Esophagus squamous epithelium (tissue), 5 donors: Measurements from ENCODE around the gene NUP50. TPM values are rescaled to one million over a fixed set of nuclear protein-coding genes. Genes with fewer than 3 reads are reported as not detected.

Experiments
- DNase-seq: peaks from one replicate; lab custom pipeline; 2025; lab: John Stamatoyannopoulos, UW
- H3K27ac ChIP-seq, 4 donors: fragments of 200-600 bp; sonication (generic); one replicate each; pipeline ENCODE4 v1.5.1; 2016 to 2019; ENCODE audit warnings: mild to moderate bottlenecking in 1 of 4
- H3K27me3 ChIP-seq, 4 donors: fragments of 200-600 bp; sonication (generic); 1 replicate in 3 of 4; 2 replicates in 1 of 4; pipeline versions ENCODE4 v1.5.1 to v1.6.0; 2017 to 2021; ENCODE audit warnings: antibody characterized with exemption in 1 of 4
- H3K36me3 ChIP-seq, 3 donors: fragments of 200-600 bp; sonication (generic); one replicate each; pipeline ENCODE4 v1.5.1; 2016 to 2019
- H3K4me1 ChIP-seq, 3 donors: fragments of 200-600 bp; sonication (generic); one replicate each; pipeline ENCODE4 v1.5.1; 2017 to 2019
- H3K4me3 ChIP-seq, 4 donors: fragments of 200-600 bp; sonication (generic); 1 replicate in 3 of 4; 2 replicates in 1 of 4; pipeline ENCODE4 v1.5.1; 2016 to 2019; ENCODE audit warnings: mild to moderate bottlenecking in 2 of 4, moderate library complexity in 1 of 4
- H3K9me3 ChIP-seq, 3 donors: fragments of 200-600 bp; sonication (generic); one replicate each; pipeline ENCODE4 v1.5.1; 2016 to 2019
- CTCF ChIP-seq, 6 experiments: fragments of 450-650 bp in 4 of 6; fragments of 200-600 bp in 2 of 6; sonication (generic) in 2 of 6; IDR thresholded peaks; one replicate each; pipeline ENCODE4 v1.5.1; 2016 to 2019; ENCODE audit warnings: antibody characterized with exemption in 6 of 6, mild to moderate bottlenecking in 4 of 6, moderate library complexity in 4 of 6
- POLR2A ChIP-seq, 4 donors: fragments of 450-650 bp; IDR thresholded peaks; one replicate each; pipeline ENCODE4 v1.6.1; 2017; ENCODE audit warnings: antibody characterized with exemption in 4 of 4, mild to moderate bottlenecking in 4 of 4, moderate library complexity in 3 of 4
- WGBS, 2 donors: methylation state at CpG; one replicate each; pipeline ENCODE4 v1.1.5; 2018; 5-methylcytosine and 5-hydroxymethylcytosine counted together
- intact Hi-C: fragments of 100-400 bp; cut with DNase I; formaldehyde crosslinking; loops from one replicate; pipeline ENCODE4 v1.15.0; 2022
- total RNA-seq, 4 donors: library from RNA; depleted of rRNA; stranded (reverse); fragments of >200 nt; gene quantifications; one replicate each; pipeline ENCODE4 v1.1.0, GENCODE V29; 2016
- donor health status: DM: yes; HTN: yes; CAD: no.

Gene NUP50
- total RNA-seq, 4 donors from 2014 or later: 53.7 to 96.4 (median 59.9) TPM

GRCh38 chr22:45134313-45134712 lies 29.4 kb upstream of the NUP50 start:
- Histone ChIP-seq H3K4me1 (peaks cover 0 to 20% (median 0%) of the 10 kb centered on the region in 3 donors), H3K27ac (no peak overlapping the region), H3K27me3 (no peaks in the 10 kb centered on the region), H3K4me3 (no peak overlapping the region), H3K9me3 (peaks cover 0 to 18% (median 13%) of the 10 kb centered on the region in 3 donors), H3K36me3 (peaks cover 0 to 40% (median 11%) of the 10 kb centered on the region in 3 donors)
- intact Hi-C loops: no loop called here
- DNase-seq: no peak
- WGBS, 2 donors: 92 to 100% methylated on average over 3 to 5 of the region's 5 CpGs
- no peak for TF ChIP-seq POLR2A (IDR thresholded peaks at IDR 0.05)
- no peak for TF ChIP-seq CTCF (IDR thresholded peaks at IDR 0.05)

- Histone ChIP-seq H3K27me3 (no peaks in the 10 kb centered on the region), H3K36me3 (peaks cover 0 to 40% (median 11%) of the 10 kb centered on the region in 3 donors), H3K4me3 (no peak overlapping the region), H3K9me3 (peaks cover 0 to 18% (median 13%) of the 10 kb centered on the region in 3 donors), H3K4me1 (no peaks in the 10 kb centered on the region), H3K27ac (no peak overlapping the region)
- no peak for TF ChIP-seq POLR2A (IDR thresholded peaks at IDR 0.05)
- no peak for TF ChIP-seq CTCF (IDR thresholded peaks at IDR 0.05)
- intact Hi-C loops: no loop called here
- 87 to 94% methylated on average over 2 of the region's 2 CpGs for WGBS, 2 donors
- DNase-seq: no peak
These were observed 27.1 kb upstream of the NUP50 start for GRCh38 chr22:45136594-45136993.

- TF ChIP-seq CTCF (IDR thresholded peaks at IDR 0.05) (no peak), POLR2A (IDR thresholded peaks at IDR 0.05) (no peak)
- Histone ChIP-seq H3K36me3 (peaks cover 0 to 12% (median 4%) of the 10 kb centered on the region in 3 donors), H3K27ac (no peak overlapping the region), H3K4me1 (no peaks in the 10 kb centered on the region), H3K9me3 (peaks cover 0 to 7% (median 4%) of the 10 kb centered on the region in 3 donors), H3K27me3 (no peaks in the 10 kb centered on the region), H3K4me3 (no peak overlapping the region)
- DNase-seq: no peak
- intact Hi-C loops: no loop called here
- 90 to 93% methylated on average over 6 of the region's 6 CpGs for WGBS, 2 donors
These were observed 24.0 kb upstream of the NUP50 start for GRCh38 chr22:45139693-45140092.

- no peak for TF ChIP-seq POLR2A (IDR thresholded peaks at IDR 0.05)
- no peak for DNase-seq
These were observed 21.3 kb upstream of the NUP50 start for GRCh38 chr22:45142376-45142775.

GRCh38 chr22:45144916-45145315 lies 18.8 kb upstream of the NUP50 start:
- H3K27me3 ChIP-seq: no peaks in the 10 kb centered on the region
- 65 to 76% methylated on average over 1 of the region's 1 CpG for WGBS, 2 donors
- H3K9me3 ChIP-seq: no peaks in the 10 kb centered on the region
- H3K36me3 ChIP-seq: peaks cover 0 to 6% (median 0%) of the 10 kb centered on the region in 3 donors
- no peaks in the 10 kb centered on the region for H3K4me1 ChIP-seq
- no peak overlapping the region for H3K27ac ChIP-seq
- no peak for DNase-seq
- intact Hi-C loops: no loop called here
- H3K4me3 ChIP-seq: no peak overlapping the region
- TF ChIP-seq POLR2A (IDR thresholded peaks at IDR 0.05) (no peak), CTCF (IDR thresholded peaks at IDR 0.05) (no peak)

More at GRCh38 chr22:45142376-45142775, 21.3 kb upstream of the NUP50 start:
- Histone ChIP-seq H3K36me3 (no peaks in the 10 kb centered on the region), H3K4me1 (no peaks in the 10 kb centered on the region), H3K27me3 (no peaks in the 10 kb centered on the region), H3K27ac (no peak overlapping the region), H3K9me3 (no peaks in the 10 kb centered on the region), H3K4me3 (no peak overlapping the region)
- WGBS, 2 donors: 91 to 92% methylated on average over 5 to 15 of the region's 15 CpGs
- intact Hi-C loops: no loop called here

- H3K36me3 ChIP-seq: peaks cover 0 to 24% (median 0%) of the 10 kb centered on the region in 3 donors
- H3K27ac ChIP-seq: no peak overlapping the region
- no peaks in the 10 kb centered on the region for H3K27me3 ChIP-seq
- H3K9me3 ChIP-seq: no peaks in the 10 kb centered on the region
- WGBS, 2 donors: 67 to 73% methylated on average over 2 of the region's 2 CpGs
- no peak overlapping the region for H3K4me3 ChIP-seq
- TF ChIP-seq CTCF (IDR thresholded peaks at IDR 0.05): no peak
- no peak for TF ChIP-seq POLR2A (IDR thresholded peaks at IDR 0.05)
- intact Hi-C loops: no loop called here
- DNase-seq: no peak
- H3K4me1 ChIP-seq: no peaks in the 10 kb centered on the region
These were observed 14.1 kb upstream of the NUP50 start for GRCh38 chr22:45149671-45150070.
